Motor neuron (in vitro differentiated cells): ENCODE measurements around the gene MUC2. TPM values are rescaled to one million over a fixed set of nuclear protein-coding genes. Genes with fewer than 3 reads are reported as not detected.

Experiments used
- ATAC-seq, 8 experiments: fragments of 200-7000 bp; cut with Tn5 transposase; replicated peaks in 6 of 8; 2 replicates each; pipeline ENCODE4 v1.8.0; 2021; ENCODE audit warnings: mild to moderate bottlenecking in 8 of 8, moderate library complexity in 8 of 8
- H3K27ac ChIP-seq, 2 donors: fragments of 250-450 bp; sonication (Bioruptor Pico); 2 replicates each; pipeline ENCODE4 v1.9.0; 2021; ENCODE audit warnings: antibody characterized with exemption in 2 of 2, mild to moderate bottlenecking in 2 of 2, moderate library complexity in 1 of 2
- H3K4me1 ChIP-seq, 2 donors: fragments of 250-450 bp; sonication (Bioruptor Pico); replicated peaks in 1 of 2; 2 replicates each; pipeline ENCODE4 v1.6.1; 2021; ENCODE audit warnings: antibody characterized with exemption in 2 of 2, mild to moderate bottlenecking in 2 of 2, moderate library complexity in 1 of 2
- H3K4me3 ChIP-seq, 5 donors: fragments of 250-450 bp; sonication (Bioruptor Pico); 2 replicates each; pipeline ENCODE4 v1.9.0; 2021; ENCODE audit warnings: antibody characterized with exemption in 5 of 5, mild to moderate bottlenecking in 5 of 5, moderate library complexity in 4 of 5
- WGBS, 10 experiments: fragments of 450-650 bp; shearing (Covaris generic); methylation state at CpG; one replicate each; pipeline ENCODE4 v1.0.0; 2022; 5-methylcytosine and 5-hydroxymethylcytosine counted together
- in situ Hi-C, 9 experiments: fragments of 400-800 bp; cut with MboI; loops; one replicate each; pipeline ENCODE4 v1.15.0; 2021; ENCODE audit warnings: low sequenced_read_pairs in 9 of 9, low pct_unique_long_range_greater_than_20kb in 2 of 9; ENCODE audit not compliant: unreplicated experiment in 9 of 9
- total RNA-seq, 8 experiments: library from RNA; unstranded; fragments of 300-600 nt; gene quantifications; 2 replicates each; pipeline versions ENCODE4 v1.2.3 to v1.2.4, GENCODE V29; 2022

MUC2 gene
- total RNA-seq, 8 experiments from 2014 or later = 0.05 to 2.3 (median 0.67) TPM; not detected in 1

DNA sequence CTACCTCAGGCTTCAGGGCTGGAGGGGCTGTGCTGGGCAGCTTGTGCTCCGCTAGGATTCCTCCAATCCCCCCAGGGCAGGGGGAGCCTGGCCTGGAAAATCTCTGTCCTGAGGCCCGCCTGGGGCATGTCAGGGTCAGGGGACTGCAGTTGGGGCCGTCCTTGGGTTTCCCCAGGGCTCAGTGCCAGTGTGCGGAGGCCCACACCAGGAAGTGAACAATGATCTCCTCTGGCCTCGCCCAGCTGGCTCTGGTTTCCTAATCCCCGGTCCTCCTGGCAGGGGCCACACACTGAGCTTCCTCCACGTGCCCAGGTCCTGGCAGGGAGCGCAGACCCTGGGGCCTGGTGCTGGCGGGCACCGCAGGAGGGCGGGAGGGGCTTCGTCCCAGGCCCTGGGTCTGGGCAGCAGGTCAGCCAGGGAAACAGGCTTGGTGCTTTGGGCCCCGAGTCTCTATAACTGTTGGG is 1.4 kb upstream of the MUC2 start:
- H3K27ac ChIP-seq = no peak overlapping the region
- H3K4me1 ChIP-seq = peaks cover 0 to 8% of the 10 kb centered on the region in 2 donors
- ATAC-seq = peak in 6 of 8 experiments; percentile 35 to 73 (median 62)
- no peak overlapping the region for H3K4me3 ChIP-seq
- WGBS, 10 experiments = 94% methylated on average over 6 of the region's 13 CpGs; no CpG with 5 or more reads in 9 of the 10 experiments
- in situ Hi-C loops = no loop called here

DNA sequence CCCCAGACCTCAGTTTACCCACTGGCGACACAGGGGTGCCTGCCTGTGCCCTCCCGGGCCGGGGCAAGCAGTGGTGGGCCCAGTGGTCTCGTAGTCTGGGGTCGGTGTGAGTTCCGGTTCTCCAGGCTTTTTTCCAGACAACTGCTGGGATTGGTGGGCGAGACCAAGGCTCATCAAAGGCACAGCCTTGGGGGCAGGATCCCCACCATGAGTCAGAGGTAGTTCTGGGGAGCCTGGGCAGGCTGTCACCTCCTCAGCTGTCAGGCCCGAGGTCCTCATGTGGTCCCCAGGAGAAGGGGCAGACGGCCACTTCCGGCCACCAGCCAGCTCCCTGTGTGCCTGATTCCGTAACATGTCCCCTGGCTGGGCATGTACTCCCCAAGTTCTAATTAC is 827 bp upstream of the MUC2 start:
- H3K4me3 ChIP-seq = no peak overlapping the region
- WGBS, 10 experiments = 84% methylated on average over 5 of the region's 11 CpGs; no CpG with 5 or more reads in 9 of the 10 experiments
- in situ Hi-C loops = no loop called here
- no peak overlapping the region for H3K27ac ChIP-seq
- no peak for ATAC-seq
- H3K4me1 ChIP-seq = peaks cover 0 to 8% of the 10 kb centered on the region in 2 donors

DNA sequence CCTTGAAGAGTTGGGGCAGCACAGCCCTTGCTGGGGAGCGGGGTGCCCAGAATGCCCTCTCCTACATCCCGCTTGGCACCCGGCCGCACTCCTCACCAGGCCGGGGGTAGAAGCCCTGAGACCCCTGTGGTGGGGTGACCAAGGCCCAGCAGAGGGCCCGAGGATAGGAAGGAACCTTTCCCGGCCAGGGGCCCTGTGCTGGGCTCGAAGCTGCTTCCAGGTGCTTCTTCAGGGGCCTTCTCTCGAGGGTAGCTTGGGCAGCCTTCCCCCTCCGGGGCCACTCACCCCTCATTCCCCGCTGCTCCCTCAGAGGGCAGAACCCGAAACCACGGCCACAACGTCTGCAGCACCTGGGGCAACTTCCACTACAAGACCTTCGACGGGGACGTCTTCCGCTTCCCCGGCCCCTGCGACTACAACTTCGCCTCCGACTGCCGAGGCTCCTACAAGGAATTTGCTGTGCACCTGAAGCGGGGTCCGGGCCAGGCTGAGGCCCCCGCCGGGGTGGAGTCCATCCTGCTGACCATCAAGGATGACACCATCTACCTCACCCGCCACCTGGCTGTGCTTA is 752 bp downstream of the MUC2 start:
- no peak for ATAC-seq

DNA sequence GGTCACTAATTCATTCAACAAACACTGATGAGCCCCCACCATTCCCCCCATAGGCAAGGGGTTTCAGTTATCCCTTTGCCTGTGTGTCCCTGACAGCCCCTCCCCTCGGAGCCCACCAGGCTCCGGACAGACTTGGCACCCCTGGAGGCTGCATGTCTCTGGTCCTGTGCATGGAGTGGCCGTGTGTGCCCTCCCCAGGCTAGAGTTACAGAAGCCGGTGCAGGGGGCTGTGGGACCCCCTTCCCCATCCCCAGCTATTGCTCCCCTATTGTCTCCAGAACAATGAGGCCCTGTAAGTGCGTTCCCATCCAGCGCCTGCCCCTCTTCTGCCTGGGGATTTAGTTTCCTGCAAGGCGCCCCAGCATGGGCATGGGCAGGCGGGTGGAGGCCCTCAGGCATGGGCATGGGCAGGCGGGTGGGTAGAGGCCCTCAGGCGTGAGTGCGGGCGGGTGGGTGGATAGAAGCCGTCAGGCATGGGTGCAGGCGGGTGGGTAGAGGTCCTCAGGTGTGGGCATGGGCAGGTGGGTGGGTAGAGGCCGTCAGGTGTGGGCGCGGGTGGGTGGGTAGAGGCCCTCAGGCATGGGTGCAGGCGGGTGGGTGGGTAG is 1.5 kb downstream of the MUC2 start:
- in situ Hi-C loops = no loop called here
- H3K4me3 ChIP-seq = no peak overlapping the region
- peaks cover 0 to 8% of the 10 kb centered on the region in 2 donors for H3K4me1 ChIP-seq
- no peak overlapping the region for H3K27ac ChIP-seq
- ATAC-seq = no peak
- 40% methylated on average over 1 of the region's 18 CpGs; no CpG with 5 or more reads in 9 of the 10 experiments for WGBS, 10 experiments

More for the DNA sequence above, 752 bp downstream of the MUC2 start:
- in situ Hi-C loops = no loop called here
- Histone ChIP-seq H3K4me1 (peaks cover 0 to 8% of the 10 kb centered on the region in 2 donors), H3K4me3 (no peak overlapping the region), H3K27ac (no peak overlapping the region)
- WGBS, 10 experiments = 67% methylated on average over 12 of the region's 28 CpGs; no CpG with 5 or more reads in 9 of the 10 experiments

DNA sequence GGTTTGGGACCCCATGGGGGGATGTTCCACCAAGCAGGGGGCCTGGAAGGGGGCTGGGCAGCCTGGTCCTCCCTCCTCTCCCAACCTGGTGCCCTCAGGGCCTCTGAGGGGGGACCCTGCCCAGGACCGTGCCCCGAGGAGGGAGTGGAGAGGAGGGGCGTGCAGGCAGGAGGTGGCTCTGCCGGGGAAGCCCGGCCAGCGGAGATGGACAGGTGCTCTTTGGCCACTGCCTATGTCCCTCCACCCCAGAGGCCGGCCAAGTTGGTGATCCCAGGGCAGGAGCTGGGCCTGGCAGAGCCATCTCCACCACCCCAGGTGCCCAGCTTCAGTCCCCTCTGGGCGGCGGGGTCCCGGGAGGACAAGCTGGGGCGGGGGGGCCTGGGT is 2.4 kb downstream of the MUC2 start:
- peaks cover 0 to 8% of the 10 kb centered on the region in 2 donors for H3K4me1 ChIP-seq
- H3K27ac ChIP-seq = no peak overlapping the region
- no CpG with 5 or more reads among the region's 11 CpGs for WGBS, 10 experiments
- in situ Hi-C loops = no loop called here
- no peak overlapping the region for H3K4me3 ChIP-seq
- peak in 1 of 8 experiments; percentile 8 for ATAC-seq

DNA sequence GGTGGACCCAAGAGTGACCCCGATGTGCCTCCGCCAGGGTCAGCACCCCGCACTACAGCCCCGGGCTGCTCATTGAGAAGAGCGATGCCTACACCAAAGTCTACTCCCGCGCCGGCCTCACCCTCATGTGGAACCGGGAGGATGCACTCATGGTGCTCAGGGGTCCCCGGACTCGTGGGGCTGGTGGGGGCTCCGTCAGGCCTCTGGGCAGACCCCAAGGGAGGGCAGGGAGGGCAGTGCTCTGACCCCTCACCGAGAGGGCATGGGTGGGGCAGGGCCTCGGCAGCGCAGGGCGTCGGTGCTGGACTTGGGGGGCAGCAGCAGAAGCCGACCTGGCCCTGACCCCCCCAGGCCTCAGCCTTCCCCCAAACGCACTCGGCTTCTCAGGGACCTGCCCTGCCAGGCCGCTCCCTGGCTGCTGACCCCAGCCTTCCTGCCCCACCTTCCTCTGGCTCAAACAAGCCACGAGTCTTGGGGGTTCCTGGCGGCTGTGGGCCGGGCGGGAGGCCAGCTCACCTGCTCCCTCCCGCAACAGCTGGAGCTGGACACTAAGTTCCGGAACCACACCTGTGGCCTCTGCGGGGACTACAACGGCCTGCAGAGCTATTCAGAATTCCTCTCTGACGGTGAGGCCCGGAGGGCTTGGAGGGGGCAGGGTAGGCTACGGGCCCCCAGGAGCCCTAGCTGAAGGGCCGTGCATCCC is 2.9 kb downstream of the MUC2 start:
- peak in 2 of 8 experiments; percentile 11 to 17 for ATAC-seq
- peaks cover 0 to 8% of the 10 kb centered on the region in 2 donors for H3K4me1 ChIP-seq
- no peak overlapping the region for H3K27ac ChIP-seq
- in situ Hi-C loops = no loop called here
- H3K4me3 ChIP-seq = no peak overlapping the region
- 40 to 60% methylated on average over 1 of the region's 33 CpGs; no CpG with 5 or more reads in 8 of the 10 experiments for WGBS, 10 experiments

DNA sequence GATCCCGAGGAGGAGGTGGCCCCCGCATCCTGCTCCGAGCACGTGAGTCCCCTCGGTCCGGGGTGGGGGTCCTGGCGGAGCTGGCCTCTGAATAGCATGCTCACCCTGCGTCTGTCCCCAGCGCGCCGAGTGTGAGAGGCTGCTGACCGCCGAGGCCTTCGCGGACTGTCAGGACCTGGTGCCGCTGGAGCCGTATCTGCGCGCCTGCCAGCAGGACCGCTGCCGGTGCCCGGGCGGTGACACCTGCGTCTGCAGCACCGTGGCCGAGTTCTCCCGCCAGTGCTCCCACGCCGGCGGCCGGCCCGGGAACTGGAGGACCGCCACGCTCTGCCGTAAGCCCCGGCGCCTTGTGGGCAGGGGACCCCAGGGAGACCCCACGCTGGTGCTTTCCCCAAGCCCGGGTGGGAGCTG is 3.5 kb downstream of the MUC2 start:
- H3K4me1 ChIP-seq = peaks cover 0 to 8% of the 10 kb centered on the region in 2 donors
- H3K27ac ChIP-seq = no peak overlapping the region
- peak in 1 of 8 experiments; percentile 13 for ATAC-seq
- WGBS, 10 experiments = 0 to 100% methylated on average over 1 to 3 of the region's 39 CpGs; no CpG with 5 or more reads in 8 of the 10 experiments
- in situ Hi-C loops = no loop called here
- no peak overlapping the region for H3K4me3 ChIP-seq

DNA sequence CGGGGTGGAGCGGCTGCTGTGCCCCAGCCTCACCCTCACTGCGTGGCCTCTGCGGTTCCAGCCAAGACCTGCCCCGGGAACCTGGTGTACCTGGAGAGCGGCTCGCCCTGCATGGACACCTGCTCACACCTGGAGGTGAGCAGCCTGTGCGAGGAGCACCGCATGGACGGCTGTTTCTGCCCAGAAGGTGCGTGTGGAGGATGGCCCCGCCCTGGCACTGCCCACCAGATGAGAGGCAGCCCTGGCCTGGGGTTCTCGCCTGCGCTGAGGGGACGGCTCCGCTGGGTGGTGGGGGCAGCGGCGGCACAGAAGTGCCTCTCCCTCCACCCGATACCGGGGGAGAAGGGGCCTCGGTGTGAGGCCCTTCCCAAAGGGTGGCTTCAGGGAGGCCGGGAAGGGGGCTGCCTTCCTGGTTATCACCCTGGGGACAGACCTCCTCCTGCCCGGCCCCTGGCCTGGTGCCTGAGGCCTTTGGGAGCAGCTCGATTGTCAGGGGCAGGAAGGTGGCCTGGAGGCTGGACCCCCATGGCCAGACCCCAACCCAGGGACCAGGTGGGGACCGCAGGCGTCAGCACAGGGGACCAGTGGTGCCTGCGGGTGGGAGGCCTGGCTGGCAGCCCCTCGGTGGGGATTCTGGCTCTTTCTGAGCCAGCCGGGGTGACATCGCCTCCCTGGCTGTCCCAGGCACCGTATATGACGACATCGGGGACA is 7.1 kb downstream of the MUC2 start:
- H3K4me3 ChIP-seq = no peak overlapping the region
- WGBS, 10 experiments = 90% methylated on average over 4 of the region's 33 CpGs; no CpG with 5 or more reads in 9 of the 10 experiments
- H3K4me1 ChIP-seq = no peaks in the 10 kb centered on the region
- in situ Hi-C loops = no loop called here
- no peak overlapping the region for H3K27ac ChIP-seq
- peak in 1 of 8 experiments; percentile 3 for ATAC-seq

DNA sequence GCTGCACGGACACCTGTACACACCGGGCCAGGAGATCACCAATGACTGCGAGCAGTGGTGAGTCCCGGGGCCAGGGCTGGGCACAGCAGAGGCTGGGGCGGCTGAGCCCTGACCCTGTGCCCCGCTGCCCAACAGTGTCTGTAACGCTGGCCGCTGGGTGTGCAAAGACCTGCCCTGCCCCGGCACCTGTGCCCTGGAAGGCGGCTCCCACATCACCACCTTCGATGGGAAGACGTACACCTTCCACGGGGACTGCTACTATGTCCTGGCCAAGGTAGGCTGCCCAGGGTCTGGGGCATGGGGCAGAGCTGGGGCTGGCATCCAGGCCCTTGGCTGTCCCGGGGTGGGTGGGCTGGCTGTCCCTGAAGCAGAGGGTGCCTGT is 7.7 kb downstream of the MUC2 start:
- no peak overlapping the region for H3K27ac ChIP-seq
- H3K4me1 ChIP-seq = no peaks in the 10 kb centered on the region
- WGBS, 10 experiments = no CpG with 5 or more reads among the region's 14 CpGs
- H3K4me3 ChIP-seq = no peak overlapping the region
- peak in 2 of 8 experiments; percentile 3 to 15 for ATAC-seq
- in situ Hi-C loops = no loop called here

DNA sequence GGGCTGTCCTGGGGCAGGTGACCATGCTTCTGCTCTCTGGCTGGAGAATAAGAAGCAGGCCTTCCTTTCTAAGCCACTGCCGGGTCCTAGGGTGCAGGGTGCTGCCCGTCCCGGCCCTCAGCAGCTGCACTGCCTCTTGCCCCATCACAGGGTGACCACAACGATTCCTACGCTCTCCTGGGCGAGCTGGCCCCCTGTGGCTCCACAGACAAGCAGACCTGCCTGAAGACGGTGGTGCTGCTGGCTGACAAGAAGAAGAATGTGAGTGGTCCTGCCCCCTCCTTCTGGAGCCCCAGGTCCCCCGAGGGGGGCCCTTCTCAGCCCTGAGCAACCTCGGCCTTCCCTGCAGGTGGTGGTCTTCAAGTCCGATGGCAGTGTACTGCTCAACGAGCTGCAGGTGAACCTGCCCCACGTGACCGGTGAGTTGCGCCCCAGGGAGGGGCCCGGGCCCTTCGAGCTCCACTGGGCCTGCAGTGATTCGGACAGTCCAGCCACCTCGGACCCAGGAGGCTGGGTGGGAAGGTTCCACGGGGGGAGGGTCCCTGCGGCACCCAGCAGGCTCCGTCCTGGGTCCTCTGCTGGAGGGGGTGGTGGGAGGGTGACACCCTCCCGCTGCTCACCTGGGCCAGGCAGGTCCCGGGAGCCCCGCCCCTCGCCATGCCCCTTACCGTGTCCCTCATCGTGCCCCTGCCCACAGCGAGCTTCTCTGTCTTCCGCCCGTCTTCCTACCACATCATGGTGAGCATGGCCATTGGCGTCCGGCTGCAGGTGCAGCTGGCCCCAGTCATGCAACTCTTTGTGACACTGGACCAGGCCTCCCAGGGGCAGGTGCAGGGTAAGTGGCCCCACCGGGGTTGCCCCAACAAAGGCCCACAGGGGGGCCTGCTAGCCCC is 8.3 kb downstream of the MUC2 start:
- in situ Hi-C loops = no loop called here
- Histone ChIP-seq H3K4me1 (no peaks in the 10 kb centered on the region), H3K27ac (no peak overlapping the region), H3K4me3 (no peak overlapping the region)
- no peak for ATAC-seq
- 60 to 80% (median 68%) methylated on average over 1 to 5 of the region's 33 CpGs; no CpG with 5 or more reads in 6 of the 10 experiments for WGBS, 10 experiments

DNA sequence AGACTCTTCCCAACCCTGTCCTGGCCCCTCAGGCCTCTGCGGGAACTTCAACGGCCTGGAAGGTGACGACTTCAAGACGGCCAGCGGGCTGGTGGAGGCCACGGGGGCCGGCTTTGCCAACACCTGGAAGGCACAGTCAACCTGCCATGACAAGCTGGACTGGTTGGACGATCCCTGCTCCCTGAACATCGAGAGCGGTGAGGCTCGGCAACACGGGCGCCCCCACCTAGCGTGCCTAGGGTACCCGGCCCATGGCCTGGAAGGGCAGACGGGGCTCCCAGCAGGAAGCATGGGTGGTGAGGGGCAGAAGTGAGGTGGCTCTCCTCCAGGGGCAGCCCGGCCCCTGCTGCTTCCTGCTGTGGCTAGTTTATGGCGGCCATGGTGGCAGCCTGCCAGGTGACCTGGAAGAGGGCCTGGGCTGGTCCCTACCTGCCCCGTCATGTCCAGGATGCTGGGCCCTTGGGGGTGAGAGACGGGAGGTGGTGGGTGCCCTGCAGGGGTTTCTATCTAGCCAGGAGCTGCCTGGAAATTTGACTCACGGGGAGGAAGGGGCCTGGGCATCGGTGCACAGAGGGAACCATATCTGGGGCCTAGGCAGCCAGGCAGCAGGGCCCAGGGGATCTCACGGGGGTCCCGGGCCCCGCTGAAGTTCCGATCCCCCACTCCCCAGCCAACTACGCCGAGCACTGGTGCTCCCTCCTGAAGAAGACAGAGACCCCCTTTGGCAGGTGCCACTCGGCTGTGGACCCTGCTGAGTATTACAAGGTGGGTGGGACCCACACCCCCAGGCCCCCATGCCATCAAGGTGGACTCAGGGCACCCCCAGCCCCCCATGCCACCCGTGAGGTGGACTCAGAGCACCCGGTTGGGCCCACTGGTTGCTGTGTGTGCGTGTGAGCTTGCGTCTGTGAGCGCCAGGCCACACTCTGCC is 9.2 kb downstream of the MUC2 start:
- in situ Hi-C loops = no loop called here
- ATAC-seq = no peak
- Histone ChIP-seq H3K4me3 (no peak overlapping the region), H3K4me1 (no peaks in the 10 kb centered on the region), H3K27ac (no peak overlapping the region)
- 20 to 100% (median 79%) methylated on average over 1 to 10 of the region's 34 CpGs; no CpG with 5 or more reads in 5 of the 10 experiments for WGBS, 10 experiments
